OCI-LY3 (cell line): ENCODE data around the gene ARGFX.

ENCODE experiments used
- H2AFZ ChIP-seq: fragments of 200-600, 300-600 bp; shearing (Covaris generic); 2 replicates; pipeline ENCODE4 v1.6.0; 2014; ENCODE audit warnings: antibody characterized with exemption, low read depth, low read length
- H3K27ac ChIP-seq: fragments of 200-600, 300-600 bp; sonication (generic); 2 replicates; pipeline ENCODE4 v1.5.1; 2014; ENCODE audit warnings: mild to moderate bottlenecking, low read length, moderate library complexity, mixed read lengths
- H3K27me3 ChIP-seq: fragments of 200-600, 300-600 bp; sonication (generic); 2 replicates; pipeline ENCODE4 v1.6.1; 2014; ENCODE audit warnings: low read depth, low read length, mixed read lengths
- H3K36me3 ChIP-seq: fragments of 200-600, 300-600 bp; sonication (generic); replicated peaks from 2 replicates; pipeline ENCODE3; 2014; ENCODE audit warnings: low read depth, low read length, mixed read lengths
- H3K4me1 ChIP-seq: fragments of 300-600, 200-600 bp; sonication (generic); 2 replicates; pipeline ENCODE4 v1.6.1; 2014; ENCODE audit warnings: low read length, mixed read lengths
- H3K4me2 ChIP-seq: fragments of 200-600, 300-600 bp; sonication (generic); 2 replicates; pipeline ENCODE4 v1.6.1; 2014; ENCODE audit warnings: low read length, mixed read lengths
- H3K4me3 ChIP-seq: fragments of 300-600, 200-600 bp; sonication (generic); 2 replicates; pipeline ENCODE4 v1.5.1; 2014; ENCODE audit warnings: antibody characterized with exemption, mild to moderate bottlenecking, low read length, moderate library complexity
- H3K79me2 ChIP-seq: fragments of 300-600, 200-600 bp; shearing (Covaris generic); 2 replicates; pipeline ENCODE4 v1.6.1; 2014; ENCODE audit warnings: mild to moderate bottlenecking, low read length, mixed read lengths
- H3K9ac ChIP-seq: fragments of 300-600, 200-600 bp; shearing (Covaris generic); 2 replicates; pipeline ENCODE4 v1.6.0; 2014; ENCODE audit warnings: mild to moderate bottlenecking, low read length, moderate library complexity
- H3K9me3 ChIP-seq: fragments of 200-600, 300-600 bp; shearing (Covaris generic); 2 replicates; pipeline ENCODE4 v1.6.1; 2014; ENCODE audit warnings: low read length, mixed read lengths; ENCODE audit not compliant: insufficient read depth
- H4K20me1 ChIP-seq: fragments of 200-600, 300-600 bp; sonication (generic); 2 replicates; pipeline ENCODE4 v1.6.1; 2016; ENCODE audit warnings: low read length, mixed read lengths; ENCODE audit not compliant: insufficient read depth
- EZH2phosphoT487 ChIP-seq: fragments of 200-600 bp; shearing (Covaris generic); IDR thresholded peaks from 2 replicates; pipeline ENCODE4 v1.6.1; 2018; ENCODE audit warnings: antibody characterized with exemption, mixed run types, low read depth
- TF ChIP-seq, protein P1 (sequence below): fragments of 200-600, 300-600 bp; sonication (generic); IDR thresholded peaks from 2 replicates; pipeline ENCODE4 v1.5.1; 2014; ENCODE audit warnings: antibody characterized with exemption, low read length, low read depth

Gene ARGFX

DNA sequence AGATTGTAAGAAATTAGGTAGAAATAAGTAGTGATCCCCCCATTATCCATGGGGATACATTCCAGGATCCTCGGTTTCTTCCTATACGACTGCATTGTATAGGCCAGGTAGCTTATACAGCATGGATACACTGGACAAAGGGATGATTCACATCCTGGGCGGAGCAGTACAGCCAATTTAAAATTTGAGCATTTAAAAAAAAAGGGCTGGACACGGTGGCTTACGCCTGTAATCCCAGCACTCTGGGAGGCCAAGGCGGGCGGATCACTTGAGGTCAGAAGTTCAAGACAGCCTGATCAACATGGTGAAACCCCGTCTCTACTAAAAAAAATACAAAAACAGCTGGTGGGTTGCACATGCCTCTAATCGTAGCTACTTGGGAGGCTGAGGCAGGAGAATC lies 976 bp upstream of the ARGFX start:
- Histone ChIP-seq H3K4me3 (no peak overlapping the region), H3K79me2 (no peaks in the 10 kb centered on the region), H3K4me1 (no peaks in the 10 kb centered on the region), H2AFZ (no peak overlapping the region), H3K9ac (no peak overlapping the region), H3K27me3 (no peaks in the 10 kb centered on the region), H3K36me3 (no peaks in the 10 kb centered on the region), H3K9me3 (no peaks in the 10 kb centered on the region), H3K4me2 (no peak overlapping the region), H3K27ac (no peak overlapping the region), H4K20me1 (no peaks in the 10 kb centered on the region)
- TF ChIP-seq, protein P1, sequence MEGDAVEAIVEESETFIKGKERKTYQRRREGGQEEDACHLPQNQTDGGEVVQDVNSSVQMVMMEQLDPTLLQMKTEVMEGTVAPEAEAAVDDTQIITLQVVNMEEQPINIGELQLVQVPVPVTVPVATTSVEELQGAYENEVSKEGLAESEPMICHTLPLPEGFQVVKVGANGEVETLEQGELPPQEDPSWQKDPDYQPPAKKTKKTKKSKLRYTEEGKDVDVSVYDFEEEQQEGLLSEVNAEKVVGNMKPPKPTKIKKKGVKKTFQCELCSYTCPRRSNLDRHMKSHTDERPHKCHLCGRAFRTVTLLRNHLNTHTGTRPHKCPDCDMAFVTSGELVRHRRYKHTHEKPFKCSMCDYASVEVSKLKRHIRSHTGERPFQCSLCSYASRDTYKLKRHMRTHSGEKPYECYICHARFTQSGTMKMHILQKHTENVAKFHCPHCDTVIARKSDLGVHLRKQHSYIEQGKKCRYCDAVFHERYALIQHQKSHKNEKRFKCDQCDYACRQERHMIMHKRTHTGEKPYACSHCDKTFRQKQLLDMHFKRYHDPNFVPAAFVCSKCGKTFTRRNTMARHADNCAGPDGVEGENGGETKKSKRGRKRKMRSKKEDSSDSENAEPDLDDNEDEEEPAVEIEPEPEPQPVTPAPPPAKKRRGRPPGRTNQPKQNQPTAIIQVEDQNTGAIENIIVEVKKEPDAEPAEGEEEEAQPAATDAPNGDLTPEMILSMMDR = no peak
- TF ChIP-seq EZH2phosphoT487 = no peak

DNA sequence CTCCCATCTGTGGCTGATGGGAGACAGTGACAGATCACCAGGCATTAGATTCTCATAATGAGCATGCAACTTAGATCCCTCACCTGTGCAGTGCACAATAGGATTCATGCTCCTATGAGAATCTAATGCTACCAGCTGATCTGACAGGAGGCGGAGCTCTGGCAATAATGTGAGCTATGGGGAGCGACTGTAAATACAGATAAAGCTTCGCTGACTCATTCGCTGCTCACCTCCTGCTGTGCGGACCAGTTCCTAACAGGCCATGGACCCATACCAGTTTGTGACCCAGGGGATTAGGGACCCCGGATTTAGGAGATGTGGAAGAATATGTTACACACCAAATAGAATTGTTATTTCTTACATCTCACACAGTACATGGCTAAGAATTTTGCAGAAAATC lies 6.7 kb downstream of the ARGFX start:
- Histone ChIP-seq H3K4me1 (no peaks in the 10 kb centered on the region), H3K4me2 (no peak overlapping the region), H4K20me1 (no peaks in the 10 kb centered on the region), H3K36me3 (no peaks in the 10 kb centered on the region), H3K79me2 (no peaks in the 10 kb centered on the region), H3K27me3 (no peaks in the 10 kb centered on the region), H3K4me3 (no peak overlapping the region), H2AFZ (no peak overlapping the region), H3K27ac (no peak overlapping the region), H3K9me3 (no peaks in the 10 kb centered on the region), H3K9ac (no peak overlapping the region)
- TF ChIP-seq, protein P1 = no peak
- no peak for TF ChIP-seq EZH2phosphoT487

DNA sequence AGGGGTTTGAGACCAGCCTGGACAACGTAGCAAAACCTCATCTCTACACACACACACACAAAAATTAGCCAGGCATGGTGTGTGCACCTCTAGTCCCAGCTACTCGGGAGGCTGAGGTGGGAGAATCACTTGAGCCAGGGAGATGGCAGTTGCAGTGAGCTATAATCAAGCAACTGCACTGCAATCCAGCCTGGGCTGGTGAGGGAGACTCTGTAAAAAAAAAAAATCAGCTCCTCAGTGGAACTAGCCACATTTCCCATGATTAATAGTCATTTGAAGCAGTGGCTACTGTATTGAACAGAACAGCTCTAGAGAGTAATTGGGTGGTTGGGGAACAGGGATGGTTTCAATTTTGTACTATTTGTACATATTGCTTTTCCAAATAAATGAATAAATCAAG lies 13.9 kb downstream of the ARGFX start:
- H3K9me3 ChIP-seq = no peaks in the 10 kb centered on the region
- no peaks in the 10 kb centered on the region for H4K20me1 ChIP-seq
- H3K27me3 ChIP-seq = no peaks in the 10 kb centered on the region
- no peaks in the 10 kb centered on the region for H3K4me1 ChIP-seq
- H3K36me3 ChIP-seq = no peaks in the 10 kb centered on the region
- H3K79me2 ChIP-seq = no peaks in the 10 kb centered on the region
- no peak overlapping the region for H3K27ac ChIP-seq
- no peak overlapping the region for H3K9ac ChIP-seq
- no peak overlapping the region for H2AFZ ChIP-seq
- TF ChIP-seq, protein P1 = no peak
- H3K4me3 ChIP-seq = no peak overlapping the region
- no peak overlapping the region for H3K4me2 ChIP-seq

DNA sequence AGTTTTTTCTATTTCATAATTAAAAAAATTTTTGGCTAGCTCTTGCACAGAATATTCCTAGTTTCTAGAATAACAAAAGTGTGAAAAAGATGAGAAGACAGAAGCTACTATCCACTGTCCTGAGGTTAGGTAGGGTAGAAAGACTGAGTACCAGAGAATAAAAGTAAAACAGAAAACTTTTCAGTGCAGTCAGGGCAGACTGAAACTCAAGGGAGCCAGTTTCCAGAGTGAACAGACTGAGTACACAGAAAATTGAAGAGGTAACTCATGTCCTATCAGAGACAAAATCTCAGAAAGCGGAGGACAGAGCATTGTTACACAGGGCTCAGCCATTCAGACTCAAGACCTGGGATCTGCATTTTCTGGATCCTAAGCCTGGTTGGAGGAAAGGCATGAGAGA lies 16.7 kb downstream of the ARGFX start:
- Histone ChIP-seq H3K79me2 (no peaks in the 10 kb centered on the region), H3K36me3 (no peaks in the 10 kb centered on the region), H2AFZ (no peak overlapping the region), H3K27ac (no peak overlapping the region), H3K27me3 (no peaks in the 10 kb centered on the region), H3K9me3 (no peaks in the 10 kb centered on the region), H3K4me2 (no peak overlapping the region), H4K20me1 (no peaks in the 10 kb centered on the region), H3K4me1 (no peaks in the 10 kb centered on the region), H3K9ac (no peak overlapping the region), H3K4me3 (no peak overlapping the region)
- TF ChIP-seq EZH2phosphoT487 = no peak
- TF ChIP-seq, protein P1 = no peak
